GM23338 (cell line): Measurements from ENCODE around the gene ARPC2. TPM values are rescaled to one million over a fixed set of nuclear protein-coding genes. Genes with fewer than 3 reads are reported as not detected.

Experiments used
- ATAC-seq: fragments of 200-7000 bp; cut with Tn5 transposase; 3 replicates; pipeline ENCODE4 v1.9.1; 2020
- DNase-seq: peaks from one replicate; pipeline ENCODE4 v3.0.0-alpha.2; 2015; ENCODE audit warnings: low spot score
- H2AFZ ChIP-seq: fragments of 200-600 bp; sonication (generic); 2 replicates; pipeline ENCODE4 v1.8.0; 2016; ENCODE audit warnings: antibody characterized with exemption, mild to moderate bottlenecking, moderate library complexity
- H3F3A ChIP-seq: fragments of 200-600 bp; sonication (generic); replicated peaks from 2 replicates; pipeline ENCODE4 v1.8.0; 2017; ENCODE audit warnings: antibody characterized with exemption, mixed run types, low read depth
- H3K27ac ChIP-seq: fragments of 200-600 bp; sonication (generic); 2 replicates; pipeline ENCODE4 v1.6.1; 2016; ENCODE audit warnings: low read depth
- H3K27me3 ChIP-seq: fragments of 200-600 bp; sonication (generic); 2 replicates; pipeline ENCODE4 v1.8.0; 2016; ENCODE audit warnings: mild to moderate bottlenecking, mixed run types, moderate library complexity; ENCODE audit not compliant: insufficient read depth
- H3K36me3 ChIP-seq: fragments of 200-600 bp; sonication (generic); 2 replicates; pipeline ENCODE4 v1.8.0; 2016; ENCODE audit warnings: mild to moderate bottlenecking; ENCODE audit not compliant: insufficient read depth
- H3K4me1 ChIP-seq: fragments of 200-600 bp; sonication (generic); 2 replicates; pipeline ENCODE4 v1.8.0; 2016; ENCODE audit warnings: mild to moderate bottlenecking, moderate library complexity; ENCODE audit not compliant: insufficient read depth
- H3K4me2 ChIP-seq: fragments of 200-600 bp; sonication (generic); 2 replicates; pipeline ENCODE4 v1.7.1; 2017; ENCODE audit warnings: mixed run types
- H3K4me3 ChIP-seq: fragments of 200-600 bp; sonication (generic); 2 replicates; pipeline ENCODE4 v1.6.1; 2016; ENCODE audit warnings: mixed run types
- H3K79me2 ChIP-seq: fragments of 200-600 bp; sonication (generic); replicated peaks from 2 replicates; pipeline ENCODE4 v1.8.0; 2017; ENCODE audit warnings: mild to moderate bottlenecking; ENCODE audit not compliant: insufficient read depth
- H3K9me2 ChIP-seq: fragments of 200-600 bp; sonication (generic); 2 replicates; pipeline ENCODE4 v1.8.0; 2017; ENCODE audit not compliant: insufficient read depth
- H4K20me1 ChIP-seq: fragments of 200-600 bp; sonication (generic); replicated peaks from 2 replicates; pipeline ENCODE4 v1.8.0; 2017; ENCODE audit warnings: mild to moderate bottlenecking; ENCODE audit not compliant: insufficient read depth
- H3K27ac Mint-ChIP-seq: 2 replicates; pipeline ENCODE4 v1.8.0; 2020; ENCODE audit warnings: inconsistent platforms, mild to moderate bottlenecking, moderate library complexity, mixed read lengths
- H3K27me3 Mint-ChIP-seq: 3 replicates; pipeline ENCODE4 v1.8.0; 2022; ENCODE audit warnings: low read depth, mild to moderate bottlenecking, moderate library complexity, mixed read lengths, inconsistent platforms; ENCODE audit not compliant: insufficient read depth, poor library complexity
- H3K36me3 Mint-ChIP-seq: 3 replicates; pipeline ENCODE4 v1.8.0; 2021; ENCODE audit warnings: low read depth, mild to moderate bottlenecking, inconsistent platforms, moderate library complexity, mixed read lengths
- H3K4me1 Mint-ChIP-seq: 3 replicates; pipeline ENCODE4 v1.8.0; 2020; ENCODE audit warnings: mild to moderate bottlenecking, inconsistent platforms, mixed read lengths
- H3K4me3 Mint-ChIP-seq: 3 replicates; pipeline ENCODE4 v1.8.0; 2021; ENCODE audit warnings: moderate library complexity, mild to moderate bottlenecking, inconsistent platforms, mixed read lengths
- H3K9me3 Mint-ChIP-seq: 3 replicates; pipeline ENCODE4 v1.8.0; 2020; ENCODE audit warnings: moderate library complexity, mild to moderate bottlenecking, inconsistent platforms, mixed read lengths
- CREB1 ChIP-seq: fragments of 250-450 bp; sonication (Bioruptor Pico); IDR thresholded peaks from 2 replicates; pipeline ENCODE4 v1.5.0; 2020; ENCODE audit warnings: low read depth, mild to moderate bottlenecking, moderate library complexity
- EZH2 ChIP-seq: fragments of 200-600 bp; sonication (generic); IDR thresholded peaks from one replicate; pipeline ENCODE4 v1.8.0; 2017; ENCODE audit warnings: antibody characterized with exemption, mild to moderate bottlenecking, low read depth; ENCODE audit not compliant: unreplicated experiment
- EZH2phosphoT487 ChIP-seq: fragments of 200-600 bp; sonication (generic); IDR thresholded peaks from one replicate; pipeline ENCODE4 v1.8.1; 2018; ENCODE audit warnings: antibody characterized with exemption; ENCODE audit not compliant: unreplicated experiment
- JUNB ChIP-seq: IDR thresholded peaks from one replicate; pipeline ENCODE4 v1.6.1; 2016; ENCODE audit warnings: antibody characterized with exemption; ENCODE audit not compliant: unreplicated experiment
- NANOG ChIP-seq: IDR thresholded peaks from 2 replicates; pipeline ENCODE4 v1.6.1; 2016; ENCODE audit warnings: antibody characterized with exemption, borderline replicate concordance
- POLR2AphosphoS5 ChIP-seq: IDR thresholded peaks from 2 replicates; pipeline ENCODE4 v1.6.1; 2016; ENCODE audit warnings: antibody characterized with exemption, low read depth
- STAT1 ChIP-seq: IDR thresholded peaks from one replicate; pipeline ENCODE4 v1.6.1; 2016; ENCODE audit warnings: antibody characterized with exemption; ENCODE audit not compliant: unreplicated experiment
- ZNF114 ChIP-seq: fragments of 250-450 bp; sonication (Bioruptor Pico); IDR thresholded peaks from 2 replicates; pipeline ENCODE4 v1.5.0; 2020; ENCODE audit warnings: mild to moderate bottlenecking, moderate library complexity
- ZNF331 ChIP-seq: fragments of 250-450 bp; sonication (Bioruptor Pico); IDR thresholded peaks from 2 replicates; pipeline ENCODE4 v1.5.0; 2020; ENCODE audit warnings: low read depth, mild to moderate bottlenecking, moderate library complexity
- polyA plus RNA-seq: library from polyadenylated mRNA; unstranded; fragments of >200 nt; fragmentation: Nextera tagmentation; extraction: Ambion mirVana; gene quantifications from 2 replicates; pipeline ENCODE4 v1.2.1, GENCODE V29; 2016
- total RNA-seq: library from RNA; depleted of rRNA; stranded (reverse); fragments of >200 nt; shearing (Covaris generic); gene quantifications from 2 replicates; pipeline ENCODE4 v1.2.3, GENCODE V29; 2014
- TF ChIP-seq, protein P1 (sequence below): IDR thresholded peaks from 2 replicates; pipeline ENCODE4 v1.6.1; 2016; ENCODE audit warnings: antibody characterized with exemption
- TF ChIP-seq, protein P2 (sequence below): fragments of 250-450 bp; sonication (Bioruptor Pico); IDR thresholded peaks from 2 replicates; pipeline ENCODE4 v1.5.0; 2020; ENCODE audit warnings: mild to moderate bottlenecking, moderate library complexity
- TF ChIP-seq, protein P3 (sequence below), 2 experiments: fragments of 200-600 bp in 1 of 2; sonication (generic) in 1 of 2; conservative IDR thresholded peaks; 2 replicates each; pipeline versions ENCODE4 v1.5.1 to v1.6.1; 2016 to 2017; ENCODE audit warnings: antibody characterized with exemption in 2 of 2, low read depth in 2 of 2, mild to moderate bottlenecking in 2 of 2, moderate library complexity in 1 of 2
- TF ChIP-seq, protein P4 (sequence below): IDR thresholded peaks from one replicate; pipeline ENCODE4 v1.6.1; 2018; ENCODE audit warnings: antibody characterized with exemption; ENCODE audit not compliant: unreplicated experiment

ARPC2 gene
- total and polyA plus RNA-seq, 2 experiments from 2014 or later: 217 to 271 TPM

DNA sequence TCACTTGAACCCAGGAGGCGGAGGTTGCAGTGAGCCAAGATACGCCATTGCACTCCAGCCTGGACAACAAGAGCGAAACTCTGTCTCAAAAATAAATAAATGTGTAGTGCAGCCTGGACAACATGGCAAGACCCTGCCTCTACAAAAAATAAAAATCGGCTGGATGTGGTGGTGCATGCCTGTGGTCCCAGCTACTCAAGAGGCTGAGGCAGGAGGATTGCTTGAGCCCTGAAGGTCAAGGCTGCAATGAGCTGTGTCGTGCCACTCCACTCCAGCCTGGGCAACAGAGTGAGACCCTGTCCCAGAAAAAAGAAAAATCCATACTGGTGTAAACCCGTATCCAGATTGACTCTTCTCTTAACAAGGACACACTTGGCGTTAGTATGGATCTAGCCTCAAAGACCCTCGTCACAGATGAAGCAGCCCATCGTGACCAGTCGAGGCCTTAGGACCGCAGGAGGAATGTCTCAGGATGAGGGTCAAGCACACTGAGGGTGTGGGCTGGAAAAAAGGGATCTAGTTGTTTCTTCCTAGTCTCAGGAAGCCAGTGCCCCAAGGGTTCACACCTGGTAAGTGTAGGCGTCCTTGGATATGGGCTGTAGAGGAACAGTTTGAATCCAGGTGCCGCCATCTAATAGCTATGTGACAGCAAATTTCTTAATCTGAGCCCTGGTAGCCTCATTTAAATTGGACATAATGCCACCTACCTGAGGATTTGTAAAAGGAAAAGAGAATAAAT is 39.8 kb downstream of the ARPC2 start:
- peaks cover 42% of the 10 kb centered on the region for H3K36me3 Mint-ChIP-seq
- H4K20me1 ChIP-seq: peaks cover 13% of the 10 kb centered on the region; the same call in 1 of the 2 replicates
- ATAC-seq: no peak
- TF ChIP-seq ZNF331 (CRISPR knock-in tag) (no peak), CREB1 (CRISPR knock-in tag) (no peak), POLR2AphosphoS5 (no peak), ZNF114 (no peak), EZH2 (no peak), STAT1 (no peak), EZH2phosphoT487 (no peak), NANOG (no peak), JUNB (no peak)
- TF ChIP-seq, protein P1, sequence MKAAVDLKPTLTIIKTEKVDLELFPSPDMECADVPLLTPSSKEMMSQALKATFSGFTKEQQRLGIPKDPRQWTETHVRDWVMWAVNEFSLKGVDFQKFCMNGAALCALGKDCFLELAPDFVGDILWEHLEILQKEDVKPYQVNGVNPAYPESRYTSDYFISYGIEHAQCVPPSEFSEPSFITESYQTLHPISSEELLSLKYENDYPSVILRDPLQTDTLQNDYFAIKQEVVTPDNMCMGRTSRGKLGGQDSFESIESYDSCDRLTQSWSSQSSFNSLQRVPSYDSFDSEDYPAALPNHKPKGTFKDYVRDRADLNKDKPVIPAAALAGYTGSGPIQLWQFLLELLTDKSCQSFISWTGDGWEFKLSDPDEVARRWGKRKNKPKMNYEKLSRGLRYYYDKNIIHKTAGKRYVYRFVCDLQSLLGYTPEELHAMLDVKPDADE: no peak
- TF ChIP-seq, protein P2, sequence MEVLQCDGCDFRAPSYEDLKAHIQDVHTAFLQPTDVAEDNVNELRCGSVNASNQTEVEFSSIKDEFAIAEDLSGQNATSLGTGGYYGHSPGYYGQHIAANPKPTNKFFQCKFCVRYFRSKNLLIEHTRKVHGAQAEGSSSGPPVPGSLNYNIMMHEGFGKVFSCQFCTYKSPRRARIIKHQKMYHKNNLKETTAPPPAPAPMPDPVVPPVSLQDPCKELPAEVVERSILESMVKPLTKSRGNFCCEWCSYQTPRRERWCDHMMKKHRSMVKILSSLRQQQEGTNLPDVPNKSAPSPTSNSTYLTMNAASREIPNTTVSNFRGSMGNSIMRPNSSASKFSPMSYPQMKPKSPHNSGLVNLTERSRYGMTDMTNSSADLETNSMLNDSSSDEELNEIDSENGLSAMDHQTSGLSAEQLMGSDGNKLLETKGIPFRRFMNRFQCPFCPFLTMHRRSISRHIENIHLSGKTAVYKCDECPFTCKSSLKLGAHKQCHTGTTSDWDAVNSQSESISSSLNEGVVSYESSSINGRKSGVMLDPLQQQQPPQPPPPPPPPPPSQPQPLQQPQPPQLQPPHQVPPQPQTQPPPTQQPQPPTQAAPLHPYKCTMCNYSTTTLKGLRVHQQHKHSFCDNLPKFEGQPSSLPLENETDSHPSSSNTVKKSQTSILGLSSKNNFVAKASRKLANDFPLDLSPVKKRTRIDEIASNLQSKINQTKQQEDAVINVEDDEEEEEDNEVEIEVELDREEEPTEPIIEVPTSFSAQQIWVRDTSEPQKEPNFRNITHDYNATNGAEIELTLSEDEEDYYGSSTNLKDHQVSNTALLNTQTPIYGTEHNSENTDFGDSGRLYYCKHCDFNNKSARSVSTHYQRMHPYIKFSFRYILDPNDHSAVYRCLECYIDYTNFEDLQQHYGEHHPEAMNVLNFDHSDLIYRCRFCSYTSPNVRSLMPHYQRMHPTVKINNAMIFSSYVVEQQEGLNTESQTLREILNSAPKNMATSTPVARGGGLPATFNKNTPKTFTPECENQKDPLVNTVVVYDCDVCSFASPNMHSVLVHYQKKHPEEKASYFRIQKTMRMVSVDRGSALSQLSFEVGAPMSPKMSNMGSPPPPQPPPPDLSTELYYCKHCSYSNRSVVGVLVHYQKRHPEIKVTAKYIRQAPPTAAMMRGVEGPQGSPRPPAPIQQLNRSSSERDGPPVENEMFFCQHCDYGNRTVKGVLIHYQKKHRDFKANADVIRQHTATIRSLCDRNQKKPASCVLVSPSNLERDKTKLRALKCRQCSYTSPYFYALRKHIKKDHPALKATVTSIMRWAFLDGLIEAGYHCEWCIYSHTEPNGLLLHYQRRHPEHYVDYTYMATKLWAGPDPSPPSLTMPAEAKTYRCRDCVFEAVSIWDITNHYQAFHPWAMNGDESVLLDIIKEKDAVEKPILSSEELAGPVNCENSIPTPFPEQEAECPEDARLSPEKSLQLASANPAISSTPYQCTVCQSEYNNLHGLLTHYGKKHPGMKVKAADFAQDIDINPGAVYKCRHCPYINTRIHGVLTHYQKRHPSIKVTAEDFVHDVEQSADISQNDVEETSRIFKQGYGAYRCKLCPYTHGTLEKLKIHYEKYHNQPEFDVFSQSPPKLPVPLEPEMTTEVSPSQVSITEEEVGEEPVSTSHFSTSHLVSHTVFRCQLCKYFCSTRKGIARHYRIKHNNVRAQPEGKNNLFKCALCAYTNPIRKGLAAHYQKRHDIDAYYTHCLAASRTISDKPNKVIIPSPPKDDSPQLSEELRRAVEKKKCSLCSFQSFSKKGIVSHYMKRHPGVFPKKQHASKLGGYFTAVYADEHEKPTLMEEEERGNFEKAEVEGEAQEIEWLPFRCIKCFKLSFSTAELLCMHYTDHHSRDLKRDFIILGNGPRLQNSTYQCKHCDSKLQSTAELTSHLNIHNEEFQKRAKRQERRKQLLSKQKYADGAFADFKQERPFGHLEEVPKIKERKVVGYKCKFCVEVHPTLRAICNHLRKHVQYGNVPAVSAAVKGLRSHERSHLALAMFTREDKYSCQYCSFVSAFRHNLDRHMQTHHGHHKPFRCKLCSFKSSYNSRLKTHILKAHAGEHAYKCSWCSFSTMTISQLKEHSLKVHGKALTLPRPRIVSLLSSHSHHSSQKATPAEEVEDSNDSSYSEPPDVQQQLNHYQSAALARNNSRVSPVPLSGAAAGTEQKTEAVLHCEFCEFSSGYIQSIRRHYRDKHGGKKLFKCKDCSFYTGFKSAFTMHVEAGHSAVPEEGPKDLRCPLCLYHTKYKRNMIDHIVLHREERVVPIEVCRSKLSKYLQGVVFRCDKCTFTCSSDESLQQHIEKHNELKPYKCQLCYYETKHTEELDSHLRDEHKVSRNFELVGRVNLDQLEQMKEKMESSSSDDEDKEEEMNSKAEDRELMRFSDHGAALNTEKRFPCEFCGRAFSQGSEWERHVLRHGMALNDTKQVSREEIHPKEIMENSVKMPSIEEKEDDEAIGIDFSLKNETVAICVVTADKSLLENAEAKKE (CRISPR knock-in tag): no peak
- TF ChIP-seq, protein P3, sequence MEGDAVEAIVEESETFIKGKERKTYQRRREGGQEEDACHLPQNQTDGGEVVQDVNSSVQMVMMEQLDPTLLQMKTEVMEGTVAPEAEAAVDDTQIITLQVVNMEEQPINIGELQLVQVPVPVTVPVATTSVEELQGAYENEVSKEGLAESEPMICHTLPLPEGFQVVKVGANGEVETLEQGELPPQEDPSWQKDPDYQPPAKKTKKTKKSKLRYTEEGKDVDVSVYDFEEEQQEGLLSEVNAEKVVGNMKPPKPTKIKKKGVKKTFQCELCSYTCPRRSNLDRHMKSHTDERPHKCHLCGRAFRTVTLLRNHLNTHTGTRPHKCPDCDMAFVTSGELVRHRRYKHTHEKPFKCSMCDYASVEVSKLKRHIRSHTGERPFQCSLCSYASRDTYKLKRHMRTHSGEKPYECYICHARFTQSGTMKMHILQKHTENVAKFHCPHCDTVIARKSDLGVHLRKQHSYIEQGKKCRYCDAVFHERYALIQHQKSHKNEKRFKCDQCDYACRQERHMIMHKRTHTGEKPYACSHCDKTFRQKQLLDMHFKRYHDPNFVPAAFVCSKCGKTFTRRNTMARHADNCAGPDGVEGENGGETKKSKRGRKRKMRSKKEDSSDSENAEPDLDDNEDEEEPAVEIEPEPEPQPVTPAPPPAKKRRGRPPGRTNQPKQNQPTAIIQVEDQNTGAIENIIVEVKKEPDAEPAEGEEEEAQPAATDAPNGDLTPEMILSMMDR (conservative IDR thresholded peaks at IDR 0.05; ENCODE audit: low read depth in 2 of 2): no peak
- TF ChIP-seq, protein P4, sequence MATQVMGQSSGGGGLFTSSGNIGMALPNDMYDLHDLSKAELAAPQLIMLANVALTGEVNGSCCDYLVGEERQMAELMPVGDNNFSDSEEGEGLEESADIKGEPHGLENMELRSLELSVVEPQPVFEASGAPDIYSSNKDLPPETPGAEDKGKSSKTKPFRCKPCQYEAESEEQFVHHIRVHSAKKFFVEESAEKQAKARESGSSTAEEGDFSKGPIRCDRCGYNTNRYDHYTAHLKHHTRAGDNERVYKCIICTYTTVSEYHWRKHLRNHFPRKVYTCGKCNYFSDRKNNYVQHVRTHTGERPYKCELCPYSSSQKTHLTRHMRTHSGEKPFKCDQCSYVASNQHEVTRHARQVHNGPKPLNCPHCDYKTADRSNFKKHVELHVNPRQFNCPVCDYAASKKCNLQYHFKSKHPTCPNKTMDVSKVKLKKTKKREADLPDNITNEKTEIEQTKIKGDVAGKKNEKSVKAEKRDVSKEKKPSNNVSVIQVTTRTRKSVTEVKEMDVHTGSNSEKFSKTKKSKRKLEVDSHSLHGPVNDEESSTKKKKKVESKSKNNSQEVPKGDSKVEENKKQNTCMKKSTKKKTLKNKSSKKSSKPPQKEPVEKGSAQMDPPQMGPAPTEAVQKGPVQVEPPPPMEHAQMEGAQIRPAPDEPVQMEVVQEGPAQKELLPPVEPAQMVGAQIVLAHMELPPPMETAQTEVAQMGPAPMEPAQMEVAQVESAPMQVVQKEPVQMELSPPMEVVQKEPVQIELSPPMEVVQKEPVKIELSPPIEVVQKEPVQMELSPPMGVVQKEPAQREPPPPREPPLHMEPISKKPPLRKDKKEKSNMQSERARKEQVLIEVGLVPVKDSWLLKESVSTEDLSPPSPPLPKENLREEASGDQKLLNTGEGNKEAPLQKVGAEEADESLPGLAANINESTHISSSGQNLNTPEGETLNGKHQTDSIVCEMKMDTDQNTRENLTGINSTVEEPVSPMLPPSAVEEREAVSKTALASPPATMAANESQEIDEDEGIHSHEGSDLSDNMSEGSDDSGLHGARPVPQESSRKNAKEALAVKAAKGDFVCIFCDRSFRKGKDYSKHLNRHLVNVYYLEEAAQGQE: no peak
- no peak overlapping the region for H3K4me3 Mint-ChIP-seq
- H3K4me1 ChIP-seq: peaks cover 25% of the 10 kb centered on the region
- no peaks in the 10 kb centered on the region for H3K79me2 ChIP-seq
- H3K27me3 ChIP-seq: no peaks in the 10 kb centered on the region
- peak; percentile 23 for DNase-seq
- no peak overlapping the region for H3K27ac Mint-ChIP-seq
- no peak overlapping the region for H3K4me3 ChIP-seq
- peaks cover 30% of the 10 kb centered on the region for H3K4me1 Mint-ChIP-seq
- H3K9me3 Mint-ChIP-seq: no peaks in the 10 kb centered on the region
- no peak overlapping the region for H2AFZ ChIP-seq
- H3K4me2 ChIP-seq: no peak overlapping the region
- H3F3A ChIP-seq: peaks cover 14% of the 10 kb centered on the region
- peaks cover 16% of the 10 kb centered on the region for H3K27me3 Mint-ChIP-seq
- H3K27ac ChIP-seq: no peak overlapping the region; the same call in none of the 2 replicates
- H3K9me2 ChIP-seq: no peaks in the 10 kb centered on the region
- H3K36me3 ChIP-seq: peaks cover 40% of the 10 kb centered on the region
